NCI-H1105 treated with DMSO at 0.1 percent for 48 hours (cell line): Measurements from ENCODE around the gene TMTC2.
"Not testable (repeated sequence)": the region's sequence is repeated elsewhere in the genome, so short reads cannot be mapped to it uniquely, and the experiment has no call there.

ENCODE experiments used
- DNase-seq: peaks from one replicate; lab custom pipeline; 2025; lab: John Stamatoyannopoulos, UW

Gene TMTC2

GRCh38 chr12:82845076-82845475 is 158.4 kb downstream of the TMTC2 start:
- not testable (repeated sequence) for DNase-seq

GRCh38 chr12:82848845-82849244 is 162.1 kb downstream of the TMTC2 start:
- DNase-seq, result no peak

DNA sequence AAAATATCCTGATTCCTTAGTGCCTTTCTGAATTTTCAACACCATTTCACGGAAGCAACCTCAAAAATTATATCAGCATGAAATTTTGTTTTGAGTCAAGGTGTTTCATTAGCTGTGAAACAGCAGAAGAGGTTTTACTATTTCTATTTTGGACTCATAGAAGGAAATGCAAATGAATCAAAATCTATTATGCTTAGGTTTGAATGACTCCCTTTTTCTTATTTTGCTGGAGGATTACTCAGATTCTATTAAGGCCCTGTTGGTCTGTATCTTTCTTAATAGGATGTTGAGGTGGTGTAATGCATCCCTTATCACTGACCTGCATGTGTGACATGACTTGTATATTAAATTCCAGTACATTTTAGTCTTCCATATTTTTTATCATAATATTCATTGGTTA is 165.8 kb downstream of the TMTC2 start:
- no peak for DNase-seq

GRCh38 chr12:82855872-82856271 is 169.2 kb downstream of the TMTC2 start:
- DNase-seq, result no peak

- DNase-seq, result no peak
These were observed 170.6 kb downstream of the TMTC2 start for GRCh38 chr12:82857276-82857675.

GRCh38 chr12:82857911-82858533 is 171.3 kb downstream of the TMTC2 start:
- DNase-seq, result no peak

- no peak for DNase-seq
These were observed 171.8 kb downstream of the TMTC2 start for GRCh38 chr12:82858534-82858917.

DNA sequence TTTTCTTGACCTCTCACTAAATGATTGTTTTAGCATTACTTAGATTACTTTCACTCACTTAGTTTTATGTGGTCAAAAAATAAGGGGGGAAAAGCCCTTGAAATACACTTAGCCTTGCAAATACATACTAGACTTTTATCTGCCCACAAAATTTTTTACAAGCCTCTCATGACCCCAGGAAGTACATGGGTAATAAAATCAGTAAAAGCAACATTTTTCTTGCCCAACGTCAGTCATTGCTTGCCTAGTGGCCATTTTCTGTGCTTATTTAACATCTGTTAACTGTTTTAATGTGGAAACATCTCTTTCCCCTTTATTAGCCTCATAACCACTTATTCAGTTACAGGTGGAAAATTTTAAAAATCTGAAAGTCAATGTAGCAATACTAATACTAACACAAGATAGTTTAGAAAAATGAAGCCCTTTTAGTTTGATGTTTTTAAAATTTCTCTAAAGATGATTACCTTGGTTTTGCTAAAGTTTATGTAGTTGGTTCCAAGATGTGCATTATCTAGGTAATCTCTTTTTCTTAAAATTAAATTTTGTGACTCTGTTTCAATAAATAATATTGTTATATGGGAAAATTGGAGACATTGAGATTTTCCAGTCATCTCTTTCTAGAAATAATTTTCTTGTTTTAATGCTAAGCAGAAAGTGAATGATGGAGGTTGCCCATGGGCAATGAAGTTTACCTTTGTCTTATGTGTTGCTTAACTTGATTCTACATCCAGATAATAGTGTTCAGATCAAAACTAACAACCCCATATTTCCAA is 175.5 kb downstream of the TMTC2 start:
- DNase-seq, result no peak

DNA sequence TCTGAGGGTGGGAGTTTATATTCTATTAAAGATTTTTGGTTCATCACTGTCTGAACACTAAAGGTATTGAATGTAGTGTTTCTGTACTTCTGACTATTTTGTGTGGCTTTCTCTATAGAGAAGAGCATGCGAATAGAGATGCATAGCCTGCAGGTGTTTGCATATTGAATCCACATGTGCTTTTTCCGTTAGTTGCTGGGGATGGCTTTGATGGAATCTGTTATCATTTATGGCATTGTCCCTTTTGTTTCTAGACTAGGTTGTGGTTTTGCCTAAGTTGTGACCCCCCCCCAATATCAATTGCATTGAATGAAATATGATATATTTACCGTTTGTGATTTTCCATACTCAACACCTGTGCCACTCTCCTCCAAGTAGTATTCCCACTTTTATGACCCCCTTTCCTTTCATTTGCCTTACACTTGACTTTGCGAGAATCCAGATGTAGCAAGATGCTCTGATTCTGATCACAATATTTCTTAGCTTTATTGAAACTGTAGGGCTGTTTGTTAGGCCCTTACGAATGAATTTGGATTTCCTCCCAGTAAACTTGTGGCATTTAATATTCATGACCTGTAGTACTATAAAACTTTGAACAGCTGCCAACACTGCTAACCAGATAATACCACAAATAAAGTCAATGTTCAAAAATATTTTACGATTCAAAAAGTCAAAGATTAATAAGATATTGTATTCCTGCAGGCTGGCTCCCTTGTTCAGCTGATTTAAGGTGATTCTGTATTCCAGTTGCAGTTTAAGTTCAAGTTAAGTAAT is 176.4 kb downstream of the TMTC2 start:
- DNase-seq, result peak; percentile 29

GRCh38 chr12:82866227-82866775 is 179.6 kb downstream of the TMTC2 start:
- no peak for DNase-seq

DNA sequence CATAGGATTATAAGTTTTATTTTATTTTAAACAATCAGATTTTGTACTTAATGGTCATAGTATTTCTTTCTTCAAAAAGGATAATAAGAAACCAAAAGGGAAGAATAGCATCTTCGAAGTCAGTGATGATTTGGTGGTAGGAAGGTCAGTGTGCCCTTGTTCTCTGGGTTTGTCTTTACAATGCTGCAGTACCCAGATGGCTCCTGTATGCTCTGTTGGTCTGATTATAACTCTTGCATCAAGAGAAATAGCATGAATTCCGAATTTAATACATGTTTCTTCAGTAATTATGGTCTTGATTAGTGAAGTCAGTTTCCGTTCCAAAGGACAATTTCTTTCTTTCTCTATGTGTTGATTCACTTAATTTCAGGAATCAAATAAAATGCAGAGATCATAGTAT is 180.2 kb downstream of the TMTC2 start:
- no peak for DNase-seq

- DNase-seq, result no peak
These were observed 181.2 kb downstream of the TMTC2 start for GRCh38 chr12:82867762-82868500.

GRCh38 chr12:82870771-82871377 is 184.2 kb downstream of the TMTC2 start:
- DNase-seq, result no peak

GRCh38 chr12:82872088-82872487 is 185.4 kb downstream of the TMTC2 start:
- DNase-seq, result no peak

DNA sequence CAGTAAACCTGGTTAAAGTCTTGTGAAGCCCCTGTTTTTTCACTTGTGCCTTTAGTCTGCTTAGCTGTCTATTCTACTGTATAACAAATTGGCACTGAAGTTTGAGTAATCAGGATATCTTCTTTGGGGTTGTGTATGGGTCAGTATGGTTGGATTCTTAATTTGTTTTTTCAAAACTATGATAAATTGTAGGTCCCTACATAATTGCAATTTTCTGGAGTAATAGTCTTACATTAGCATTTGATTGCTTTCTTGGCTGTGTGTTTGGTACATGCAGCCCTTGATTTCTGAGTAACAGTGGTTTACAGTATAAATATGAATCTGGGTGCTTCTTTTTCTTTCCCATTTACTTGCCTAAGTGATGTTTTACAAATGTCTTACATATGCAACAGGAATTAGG is 186.6 kb downstream of the TMTC2 start:
- DNase-seq, result no peak

DNA sequence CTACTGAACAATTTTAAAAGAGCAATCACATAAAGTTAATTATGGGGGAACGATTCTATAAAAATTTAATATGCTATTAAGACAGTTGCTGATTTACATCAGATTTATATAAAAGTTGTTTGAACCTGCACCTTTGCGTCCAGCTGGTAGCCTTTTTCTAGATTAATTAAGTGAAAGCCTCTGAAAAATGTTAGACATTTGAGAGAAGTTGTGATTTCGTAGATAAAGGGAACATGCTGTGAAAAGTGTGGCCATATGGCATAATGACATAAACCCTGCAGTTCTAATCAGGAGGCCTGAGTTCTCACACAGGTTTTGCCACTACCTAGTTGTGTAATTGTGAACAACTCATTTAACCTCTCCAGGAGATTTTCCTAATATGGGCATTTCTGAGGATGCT is 187.2 kb downstream of the TMTC2 start:
- DNase-seq, result no peak

GRCh38 chr12:82874945-82875344 is 188.2 kb downstream of the TMTC2 start:
- DNase-seq, result no peak

DNA sequence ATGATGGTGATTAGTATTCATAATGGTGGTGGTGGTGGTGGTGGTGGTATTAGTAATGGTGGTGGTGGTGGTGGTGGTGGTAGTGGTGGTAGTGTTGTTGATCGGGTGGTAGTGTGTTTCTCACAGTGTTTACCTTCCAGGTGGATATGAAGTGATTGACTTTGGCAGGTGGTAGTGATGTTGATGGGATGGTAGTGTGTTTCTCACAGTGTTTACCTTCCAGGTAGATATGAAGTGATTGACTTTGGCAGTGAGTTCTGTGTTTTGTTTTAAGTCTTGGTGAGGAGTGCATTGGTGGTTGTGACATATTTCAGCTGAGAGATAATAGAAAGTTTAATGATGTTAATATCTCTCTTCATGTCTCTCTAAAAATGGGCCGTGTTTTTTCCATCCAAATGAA is 189.4 kb downstream of the TMTC2 start:
- DNase-seq, result no peak

DNA sequence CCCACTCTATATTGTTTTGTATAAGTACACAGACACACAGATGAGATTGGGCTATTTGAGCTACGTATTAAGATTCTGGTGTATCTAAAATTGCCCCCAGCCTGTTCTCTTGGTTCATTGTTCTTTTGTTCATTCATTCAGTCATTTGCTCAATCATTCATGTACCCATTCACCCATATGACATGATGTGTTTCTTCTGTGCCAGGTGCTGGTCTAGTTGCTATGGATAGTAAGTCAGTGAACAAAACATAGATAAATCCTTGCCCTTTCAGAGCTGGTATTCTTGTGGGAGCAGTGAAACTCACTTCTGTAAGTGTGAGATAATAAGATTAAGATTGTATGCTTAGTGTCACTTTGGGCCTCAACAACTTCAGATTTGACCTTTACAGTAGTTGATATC is 191.3 kb downstream of the TMTC2 start:
- no peak for DNase-seq

GRCh38 chr12:82880442-82880901 is 193.8 kb downstream of the TMTC2 start:
- peak; percentile 72 for DNase-seq
